Natural killer cell (primary cell): ENCODE results near the gene FFAR1. TPM values are rescaled to one million over a fixed set of nuclear protein-coding genes. Genes with fewer than 3 reads are reported as not detected.
A peak's percentile ranks its signal among the peaks of the same experiment; 100 is the strongest.
"Not testable (repeated sequence)": the region's sequence is repeated elsewhere in the genome, so short reads cannot be mapped to it uniquely, and the experiment has no call there.

Source experiments
- ATAC-seq, 3 donors: fragments of 150-1000 bp in 2 of 3; fragments of 200-7000 bp in 1 of 3; cut with Tn5 transposase; 1 replicate in 1 of 3; 2 replicates in 2 of 3; pipeline ENCODE4 v1.10.0; 2021; ENCODE audit warnings: mild to moderate bottlenecking in 2 of 3, moderate library complexity in 2 of 3
- DNase-seq, 2 donors: peaks; one replicate each; pipeline versions ENCODE4 v3.0.0 to v3.0.0-alpha.2; 2013 to 2021; ENCODE audit warnings: mixed read lengths in 1 of 2
- H3K27ac ChIP-seq: one replicate; pipeline ENCODE4 v1.5.1; 2013; ENCODE audit warnings: mild to moderate bottlenecking, low read length
- H3K27me3 ChIP-seq: one replicate; pipeline ENCODE4 v1.6.1; 2013; ENCODE audit warnings: low read length; ENCODE audit not compliant: control insufficient read depth, insufficient read depth
- H3K36me3 ChIP-seq: one replicate; pipeline ENCODE4 v1.6.1; 2013; ENCODE audit warnings: low read length; ENCODE audit not compliant: control insufficient read depth, insufficient read depth
- H3K4me1 ChIP-seq: one replicate; pipeline ENCODE4 v1.6.1; 2013; ENCODE audit warnings: low read length; ENCODE audit not compliant: control insufficient read depth, insufficient read depth
- H3K4me3 ChIP-seq: one replicate; pipeline ENCODE4 v1.5.1; 2013; ENCODE audit warnings: low read length
- H3K9me3 ChIP-seq: one replicate; pipeline ENCODE4 v1.6.1; 2013; ENCODE audit warnings: low read length; ENCODE audit not compliant: control insufficient read depth, insufficient read depth
- H3K27ac Mint-ChIP-seq, 2 donors: one replicate each; pipeline ENCODE4 v1.8.0; 2022; ENCODE audit warnings: mild to moderate bottlenecking in 2 of 2, mixed read lengths in 2 of 2, moderate library complexity in 1 of 2
- H3K27me3 Mint-ChIP-seq, 2 donors: one replicate each; pipeline ENCODE4 v1.8.0; 2022; ENCODE audit warnings: low read depth in 2 of 2, mixed read lengths in 2 of 2
- H3K36me3 Mint-ChIP-seq: one replicate; pipeline ENCODE4 v1.8.0; 2022; ENCODE audit warnings: mixed read lengths
- H3K4me1 Mint-ChIP-seq, 2 donors: one replicate each; pipeline ENCODE4 v1.8.0; 2022; ENCODE audit warnings: mixed read lengths in 2 of 2
- H3K4me3 Mint-ChIP-seq: one replicate; pipeline ENCODE4 v1.8.0; 2022; ENCODE audit warnings: mild to moderate bottlenecking, moderate library complexity, mixed read lengths
- H3K9me3 Mint-ChIP-seq, 2 donors: one replicate each; pipeline ENCODE4 v1.8.0; 2022; ENCODE audit warnings: mixed read lengths in 2 of 2
- CTCF ChIP-seq: fragments of 200-600 bp; IDR thresholded peaks from one replicate; pipeline ENCODE4 v1.8.0; 2022; ENCODE audit warnings: antibody characterized with exemption
- WGBS: methylation state at CpG from one replicate; pipeline ENCODE4 v1.1.7; 2013; ENCODE audit warnings: missing lambda C conversion rate; ENCODE audit not compliant: insufficient coverage; 5-methylcytosine and 5-hydroxymethylcytosine counted together
- intact Hi-C: fragments of 100-400 bp; cut with micrococcal nuclease; formaldehyde crosslinking; loops from one replicate; pipeline ENCODE4 v1.14.2; 2022
- total RNA-seq, 4 donors: library from RNA; stranded (reverse); fragments of 120-200 nt in 1 of 4; gene quantifications; one replicate each; pipeline versions ENCODE4 v1.2.3 to v1.2.4, GENCODE V29; 2013 to 2022

FFAR1 gene
- total RNA-seq, 3 donors from 2014 or later (not counting 1 experiment from before 2014, with no cell fraction given) = 0.30 to 0.47 TPM; not detected in 1

- peak overlapping the region in 1 of 2 donors; percentile 33 for H3K27ac Mint-ChIP-seq
- TF ChIP-seq CTCF = no peak
- peaks cover 8 to 14% of the 10 kb centered on the region in 2 donors for H3K27me3 Mint-ChIP-seq
- Histone ChIP-seq H3K4me1 (peaks cover 16% of the 10 kb centered on the region), H3K4me3 (no peak overlapping the region), H3K27ac (no peak overlapping the region), H3K36me3 (no peaks in the 10 kb centered on the region), H3K27me3 (no peaks in the 10 kb centered on the region), H3K9me3 (no peaks in the 10 kb centered on the region)
- DNase-seq = peak in 1 of 2 donors; percentile 27
- no peaks in the 10 kb centered on the region for H3K36me3 Mint-ChIP-seq
- H3K9me3 Mint-ChIP-seq = no peaks in the 10 kb centered on the region
- intact Hi-C loops = loop anchor here (10.0 kb wide), 1 partner anchor 240 kb away; no protein-coding TSS in a partner anchor
- H3K4me3 Mint-ChIP-seq = peak overlapping the region; percentile 21
- ATAC-seq = peak; percentile 76 to 92 (median 77)
- 59% methylated on average over 8 of the region's 8 CpGs for WGBS
- H3K4me1 Mint-ChIP-seq = peaks cover 6 to 17% of the 10 kb centered on the region in 2 donors
Measured at GRCh38 chr19:35354898-35355297, 7.2 kb downstream of the FFAR1 start.

- Mint-ChIP-seq H3K27me3 (peaks cover 8 to 14% of the 10 kb centered on the region in 2 donors), H3K27ac (no peak overlapping the region), H3K36me3 (no peaks in the 10 kb centered on the region), H3K4me1 (peaks cover 6 to 17% of the 10 kb centered on the region in 2 donors), H3K4me3 (no peak overlapping the region), H3K9me3 (no peaks in the 10 kb centered on the region)
- Histone ChIP-seq H3K4me1 (peaks cover 16% of the 10 kb centered on the region), H3K27ac (no peak overlapping the region), H3K4me3 (no peak overlapping the region), H3K27me3 (no peaks in the 10 kb centered on the region), H3K36me3 (no peaks in the 10 kb centered on the region), H3K9me3 (no peaks in the 10 kb centered on the region)
- 73% methylated on average over 6 of the region's 6 CpGs for WGBS
- ATAC-seq (no peak), DNase-seq (no peak)
- intact Hi-C loops = loop anchor here (10.0 kb wide), 1 partner anchor 239 kb away; no protein-coding TSS in a partner anchor
- no peak for TF ChIP-seq CTCF
Measured at GRCh38 chr19:35355791-35356460, 8.2 kb downstream of the FFAR1 start.

- intact Hi-C loops = loop anchor here (10.0 kb wide), 1 partner anchor 237 kb away; no protein-coding TSS in a partner anchor
- 45% methylated on average over 13 of the region's 18 CpGs for WGBS
- DNase-seq (peak in 1 of 2 donors; percentile 33), ATAC-seq (peak in 1 of 3 donors; percentile 30)
- Histone ChIP-seq H3K27ac (no peak within 1 kb of the TSS), H3K4me3 (no peak within 1 kb of the TSS), H3K4me1 (peaks cover 10% of the 10 kb centered on the region), H3K9me3 (no peaks in the 10 kb centered on the region), H3K27me3 (no peaks in the 10 kb centered on the region), H3K36me3 (no peaks in the 10 kb centered on the region)
- H3K9me3 Mint-ChIP-seq = no peaks in the 10 kb centered on the region
- peaks cover 13 to 14% of the 10 kb centered on the region in 2 donors for H3K27me3 Mint-ChIP-seq
- TF ChIP-seq CTCF = no peak
- peaks cover 9 to 12% of the 10 kb centered on the region in 2 donors for H3K4me1 Mint-ChIP-seq
- peak within 1 kb of the TSS; percentile 23 for H3K4me3 Mint-ChIP-seq
- H3K36me3 Mint-ChIP-seq = no peaks in the 10 kb centered on the region
- H3K27ac Mint-ChIP-seq = no peak within 1 kb of the TSS
Measured at GRCh38 chr19:35357867-35358573, 10.3 kb downstream of the FFAR1 start, which contains the start of gene FFAR3. TSS of gene FFAR3 (plus strand) at chr19:35358460. CDS start at chr19:35358891, 431 bp downstream.

- not testable (repeated sequence) for H3K9me3 Mint-ChIP-seq, H3K4me3 Mint-ChIP-seq, H3K27ac Mint-ChIP-seq, ATAC-seq, H3K36me3 ChIP-seq, H3K9me3 ChIP-seq, H3K4me3 ChIP-seq, H3K36me3 Mint-ChIP-seq, DNase-seq, H3K27ac ChIP-seq, H3K27me3 ChIP-seq, H3K4me1 ChIP-seq
- WGBS = no CpG with 5 or more reads among the region's 16 CpGs
- intact Hi-C loops = loop anchor here (10.0 kb wide), 1 partner anchor 236 kb away; no protein-coding TSS in a partner anchor
- Mint-ChIP-seq H3K27me3 (peaks cover 13 to 14% of the 10 kb centered on the region in 2 donors), H3K4me1 (peaks cover 12% of the 10 kb centered on the region in 2 donors)
Measured at GRCh38 chr19:35358834-35359233, 11.1 kb downstream of the FFAR1 start.

- peaks cover 14% of the 10 kb centered on the region in 2 donors for H3K27me3 Mint-ChIP-seq
- H3K9me3 Mint-ChIP-seq, H3K27ac Mint-ChIP-seq, H3K36me3 Mint-ChIP-seq, ATAC-seq, H3K4me1 ChIP-seq, H3K4me3 ChIP-seq, H3K9me3 ChIP-seq, H3K4me3 Mint-ChIP-seq, H3K27me3 ChIP-seq, H3K27ac ChIP-seq, H3K36me3 ChIP-seq: not testable (repeated sequence)
- peak in 1 of 2 donors; percentile 4 for DNase-seq
- 89% methylated on average over 17 of the region's 21 CpGs for WGBS
- intact Hi-C loops = loop anchor here (10.0 kb wide), 1 partner anchor 235 kb away; no protein-coding TSS in a partner anchor
- peaks cover 12% of the 10 kb centered on the region in 2 donors for H3K4me1 Mint-ChIP-seq
Measured at GRCh38 chr19:35359395-35359794, 11.7 kb downstream of the FFAR1 start.
